A204.1 (cell line): Measurements from ENCODE around the gene KRT79.
"Not testable (repeated sequence)": the region's sequence is repeated elsewhere in the genome, so short reads cannot be mapped to it uniquely, and the experiment has no call there.

ENCODE experiments used
- FAIRE-seq: peaks from 2 replicates; lab custom pipeline; 2012; peaks lifted over from hg19 to GRCh38; lab: Jason Lieb, UNC

KRT79 gene

GRCh38 chr12:52833922-52834726, at the start of gene KRT79:
Gene KRT79, minus strand, starts transcription at chr12:52834311. Its CDS starts 51 bp downstream, at chr12:52834260.
- no peak for FAIRE-seq

- not testable (repeated sequence) for FAIRE-seq
These were observed 46.4 kb upstream of the KRT79 start for GRCh38 chr12:52880499-52880898.

GRCh38 chr12:52879394-52880351, 45.6 kb upstream of the KRT79 start:
- FAIRE-seq = no peak

GRCh38 chr12:52878507-52879393, 44.6 kb upstream of the KRT79 start:
- FAIRE-seq = no peak

- FAIRE-seq = no peak
These were observed 43.1 kb upstream of the KRT79 start for GRCh38 chr12:52877242-52877641.

GRCh38 chr12:52876372-52876771, 42.3 kb upstream of the KRT79 start:
- no peak for FAIRE-seq

- FAIRE-seq = no peak
These were observed 40.7 kb upstream of the KRT79 start for GRCh38 chr12:52874573-52875435.

- no peak for FAIRE-seq
These were observed 39.9 kb upstream of the KRT79 start for GRCh38 chr12:52873832-52874572.

- no peak for FAIRE-seq
These were observed 39.4 kb upstream of the KRT79 start for GRCh38 chr12:52873513-52873831.

- FAIRE-seq = no peak
These were observed 38.7 kb upstream of the KRT79 start for GRCh38 chr12:52872644-52873389.

- FAIRE-seq = no peak
These were observed 37.4 kb upstream of the KRT79 start for GRCh38 chr12:52871291-52872039.

- FAIRE-seq = no peak
These were observed 36.5 kb upstream of the KRT79 start for GRCh38 chr12:52870361-52871290.

- FAIRE-seq = no peak
These were observed 33.5 kb upstream of the KRT79 start for GRCh38 chr12:52867642-52868041.

- no peak for FAIRE-seq
These were observed 33.0 kb upstream of the KRT79 start for GRCh38 chr12:52867152-52867551.

- FAIRE-seq = no peak
These were observed 31.2 kb upstream of the KRT79 start for GRCh38 chr12:52865090-52865944.

GRCh38 chr12:52862023-52862422, 27.9 kb upstream of the KRT79 start:
- no peak for FAIRE-seq

GRCh38 chr12:52861511-52861910, 27.4 kb upstream of the KRT79 start:
- FAIRE-seq = no peak
